SK-N-SH (cell line): ENCODE results near the gene MYO9A. TPM values are rescaled to one million over a fixed set of nuclear protein-coding genes. Genes with fewer than 3 reads are reported as not detected.
"Not testable (repeated sequence)": the region's sequence is repeated elsewhere in the genome, so short reads cannot be mapped to it uniquely, and the experiment has no call there.

Source experiments
- CTCF ChIA-PET: fragments of 300-600, 350-600 bp; formaldehyde crosslinking; extraction: SDS; loops from one replicate; lab custom pipeline; 2021; lab: Yijun Ruan, JAX
- POLR2A ChIA-PET: fragments of 350-600 bp; sonication (Branson Sonifier 250); formaldehyde crosslinking; extraction: SDS; loops from one replicate; lab custom pipeline; 2020; ENCODE audit warnings: antibody characterized with exemption, inconsistent platforms; lab: Yijun Ruan, JAX
- DNase-seq: peaks from one replicate; pipeline ENCODE4 v3.0.0; 2012
- H2AFZ ChIP-seq: fragments of 200-600 bp; sonication (generic); 2 replicates; pipeline ENCODE4 v1.8.1; 2016; ENCODE audit warnings: antibody characterized with exemption, mild to moderate bottlenecking, low read depth
- H3F3A ChIP-seq: fragments of 200-600 bp; sonication (generic); replicated peaks from 2 replicates; pipeline ENCODE3; 2016; ENCODE audit warnings: antibody characterized with exemption, mild to moderate bottlenecking; ENCODE audit not compliant: insufficient read depth
- H3K27ac ChIP-seq, 2 experiments: fragments of 200-500 bp in 1 of 2; fragments of 200-600 bp in 1 of 2; sonication (Bioruptor generic) in 1 of 2; sonication (generic), shearing (Covaris generic) in 1 of 2; 2 replicates each; pipeline versions ENCODE4 v1.5.1 to v1.6.1; 2014 to 2016; ENCODE audit warnings: low read depth in 2 of 2, inconsistent platforms in 1 of 2, low read length in 1 of 2, mild to moderate bottlenecking in 1 of 2, mixed read lengths in 1 of 2
- H3K27me3 ChIP-seq: fragments of 200-600 bp; sonication (generic), shearing (Covaris generic); 2 replicates; pipeline ENCODE4 v1.6.1; 2016; ENCODE audit warnings: mixed run types; ENCODE audit not compliant: insufficient read depth
- H3K36me3 ChIP-seq, 2 experiments: fragments of 200-500 bp in 1 of 2; fragments of 200-600 bp in 1 of 2; sonication (Bioruptor generic) in 1 of 2; sonication (generic) in 1 of 2; replicated peaks in 1 of 2; 2 replicates each; pipeline versions ENCODE3 to v1.5.1; 2014 to 2016; ENCODE audit warnings: low read length in 1 of 2, mild to moderate bottlenecking in 1 of 2; ENCODE audit not compliant: insufficient read depth in 2 of 2, control insufficient read depth in 1 of 2
- H3K4me1 ChIP-seq, 2 experiments: fragments of 200-500 bp in 1 of 2; fragments of 200-600 bp in 1 of 2; sonication (Bioruptor generic) in 1 of 2; sonication (generic), shearing (Covaris generic) in 1 of 2; 2 replicates each; pipeline versions ENCODE4 v1.5.1 to v1.6.1; 2014 to 2016; ENCODE audit warnings: low read depth in 1 of 2, low read length in 1 of 2, mixed run types in 1 of 2; ENCODE audit not compliant: insufficient read depth in 2 of 2, control insufficient read depth in 1 of 2
- H3K4me2 ChIP-seq: fragments of 200-600 bp; sonication (generic), shearing (Covaris generic); 2 replicates; pipeline ENCODE4 v1.6.1; 2017; ENCODE audit warnings: mixed run types
- H3K4me3 ChIP-seq, 2 experiments: fragments of 200-500 bp in 1 of 2; fragments of 200-600 bp in 1 of 2; sonication (Bioruptor generic) in 1 of 2; sonication (generic), shearing (Covaris generic) in 1 of 2; 2 replicates each; pipeline versions ENCODE4 v1.5.1 to v1.8.1; 2014 to 2016; ENCODE audit warnings: low read depth in 2 of 2, inconsistent platforms in 1 of 2, low read length in 1 of 2, mild to moderate bottlenecking in 1 of 2, mixed read lengths in 1 of 2, moderate library complexity in 1 of 2
- H3K79me2 ChIP-seq: fragments of 200-600 bp; sonication (generic); 2 replicates; pipeline ENCODE4 v1.8.1; 2017; ENCODE audit warnings: mild to moderate bottlenecking; ENCODE audit not compliant: insufficient read depth
- H3K9ac ChIP-seq: fragments of 200-600 bp; sonication (generic); 2 replicates; pipeline ENCODE4 v1.6.1; 2017; ENCODE audit warnings: mixed run types
- H3K9me2 ChIP-seq: fragments of 200-600 bp; sonication (generic); 2 replicates; pipeline ENCODE4 v1.6.1; 2017; ENCODE audit warnings: mixed run types
- H3K9me3 ChIP-seq: fragments of 200-600 bp; sonication (generic); 2 replicates; pipeline ENCODE4 v1.6.1; 2017; ENCODE audit warnings: mixed run types, mild to moderate bottlenecking, moderate library complexity
- H4K20me1 ChIP-seq: fragments of 200-600 bp; sonication (generic); 2 replicates; pipeline ENCODE4 v1.6.1; 2017; ENCODE audit warnings: mild to moderate bottlenecking, mixed run types; ENCODE audit not compliant: insufficient read depth
- CHD2 ChIP-seq: fragments of 150-350 bp; IDR thresholded peaks from 2 replicates; pipeline ENCODE4 v1.6.1; 2018; ENCODE audit warnings: low read length; ENCODE audit not compliant: partially characterized antibody
- CTCF ChIP-seq: fragments of 200-600 bp; sonication (generic); IDR thresholded peaks from 2 replicates; pipeline ENCODE4 v1.6.1; 2017; ENCODE audit warnings: antibody characterized with exemption, mild to moderate bottlenecking, moderate library complexity
- EP300 ChIP-seq, 2 experiments: IDR thresholded peaks; 2 replicates each; pipeline versions ENCODE4 v1.4.0 to v1.6.1; 2012; ENCODE audit warnings: borderline replicate concordance in 1 of 2, low read depth in 1 of 2, low read length in 1 of 2
- EZH2phosphoT487 ChIP-seq: fragments of 200-600 bp; sonication (generic); IDR thresholded peaks from 2 replicates; pipeline ENCODE4 v1.6.1; 2017; ENCODE audit warnings: low read depth, mixed run types, mild to moderate bottlenecking, antibody characterized with exemption, moderate library complexity, borderline replicate concordance
- FOSL2 ChIP-seq: IDR thresholded peaks from 2 replicates; pipeline ENCODE4 v1.4.0; 2012; ENCODE audit warnings: low read depth, mild to moderate bottlenecking, moderate library complexity, borderline replicate concordance
- FOXJ3 ChIP-seq: sonication (generic); formaldehyde crosslinking; IDR thresholded peaks from 2 replicates; pipeline ENCODE4 v1.5.1; 2020; ENCODE audit warnings: mild to moderate bottlenecking, missing genetic modification reagents
- FOXM1 ChIP-seq: IDR thresholded peaks from 2 replicates; pipeline ENCODE4 v1.4.0; 2012; ENCODE audit warnings: low read depth, mild to moderate bottlenecking
- GABPA ChIP-seq: IDR thresholded peaks from 2 replicates; pipeline ENCODE4 v1.4.0; 2012; ENCODE audit warnings: low read depth, mild to moderate bottlenecking
- JUND ChIP-seq: IDR thresholded peaks from 2 replicates; pipeline ENCODE4 v1.4.0; 2012
- NFIC ChIP-seq: IDR thresholded peaks from 2 replicates; pipeline ENCODE4 v1.4.0; 2012; ENCODE audit warnings: borderline replicate concordance
- NRF1 ChIP-seq: IDR thresholded peaks from 2 replicates; pipeline ENCODE4 v1.6.1; 2012; ENCODE audit warnings: low read depth, mild to moderate bottlenecking, low read length
- PBX3 ChIP-seq: IDR thresholded peaks from 2 replicates; pipeline ENCODE4; 2012
- POLR2AphosphoS5 ChIP-seq: IDR thresholded peaks from 2 replicates; pipeline ENCODE4 v1.6.1; 2012; ENCODE audit warnings: low read depth, low read length
- RCOR1 ChIP-seq: fragments of 150-350 bp; IDR thresholded peaks from 2 replicates; pipeline ENCODE4 v1.6.1; 2017; ENCODE audit warnings: antibody characterized with exemption, low read length
- RFX5 ChIP-seq: IDR thresholded peaks from 2 replicates; pipeline ENCODE4 v1.6.1; 2012; ENCODE audit warnings: mild to moderate bottlenecking, improper control_type of control experiment, low read length
- RXRA ChIP-seq: IDR thresholded peaks from 2 replicates; pipeline ENCODE4 v1.4.0; 2012; ENCODE audit warnings: low read depth, mild to moderate bottlenecking, borderline replicate concordance
- SIN3A ChIP-seq: IDR thresholded peaks from 2 replicates; pipeline ENCODE4 v1.6.1; 2012; ENCODE audit warnings: low read depth, mild to moderate bottlenecking, low read length, moderate library complexity, borderline replicate concordance
- SMC3 ChIP-seq: IDR thresholded peaks from 2 replicates; pipeline ENCODE4 v1.6.1; 2012; ENCODE audit warnings: low read depth, low read length, improper control_type of control experiment
- YY1 ChIP-seq: IDR thresholded peaks from 2 replicates; pipeline ENCODE4 v1.4.0; 2012; ENCODE audit warnings: low read depth, mild to moderate bottlenecking
- WGBS: methylation state at CpG from one replicate; pipeline ENCODE4 v1.1.6; 2017; ENCODE audit warnings: low lambda C conversion rate; 5-methylcytosine and 5-hydroxymethylcytosine counted together
- polyA plus RNA-seq, 3 experiments: library from polyadenylated mRNA; depleted of rRNA; stranded (reverse); fragments of >200 nt; gene quantifications; 2 replicates each; pipeline ENCODE4 v1.2.3, GENCODE V29; 2012
- TF ChIP-seq, protein P1 (sequence below): IDR thresholded peaks from 2 replicates; pipeline ENCODE4 v1.6.1; 2012; ENCODE audit warnings: mild to moderate bottlenecking, low read depth, low read length, moderate library complexity

The MYO9A gene
- polyA plus RNA-seq, 1 of the 3 experiments (the other 2 are of a cell fraction) = 4.1 TPM

DNA sequence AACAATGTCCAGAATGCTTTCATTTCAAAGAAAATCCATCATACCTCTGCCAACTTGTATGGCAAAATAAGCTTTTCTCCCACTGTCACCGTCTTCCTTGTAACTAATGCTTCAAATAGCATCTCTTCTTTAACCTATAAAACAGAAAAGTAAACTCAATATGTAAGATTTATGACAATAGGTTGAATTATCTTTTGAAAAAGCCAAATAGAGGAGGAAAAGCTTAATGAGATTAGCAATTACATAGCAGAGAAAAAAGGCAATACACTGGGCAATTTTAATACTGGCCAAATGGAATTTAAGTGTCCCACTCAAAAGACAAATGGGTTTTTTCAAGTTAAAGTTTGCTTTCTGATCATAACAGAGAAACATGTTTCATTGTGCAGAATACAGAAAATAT, 118.1 kb downstream of the MYO9A start:
- WGBS = 89% methylated on average over 1 of the region's 1 CpG
- H3K4me3 ChIP-seq = no peak overlapping the region
- H3K36me3 ChIP-seq = peaks cover 6 to 45% of the 10 kb centered on the region in 2 experiments
- peaks cover 0 to 5% of the 10 kb centered on the region in 2 experiments; a peak in 2 of 4 replicates for H3K4me1 ChIP-seq
- no peaks in the 10 kb centered on the region for H3K9me2 ChIP-seq
- H3K27me3 ChIP-seq = no peaks in the 10 kb centered on the region
- no peaks in the 10 kb centered on the region for H3K79me2 ChIP-seq
- POLR2A ChIA-PET = no interaction called here
- no peak overlapping the region for H3K4me2 ChIP-seq
- H4K20me1 ChIP-seq = no peaks in the 10 kb centered on the region
- H2AFZ ChIP-seq = no peak overlapping the region
- TF ChIP-seq PBX3 (no peak), RCOR1 (no peak), RFX5 (no peak), NFIC (no peak), YY1 (no peak), CHD2 (no peak), JUND (no peak), SIN3A (no peak), FOSL2 (no peak), NRF1 (no peak), CTCF (no peak), FOXM1 (no peak), EZH2phosphoT487 (no peak), EP300 (IDR thresholded peaks at IDR 0.05; ENCODE audit: borderline replicate concordance in 1 of 2, low read depth in 1 of 2, low read length in 1 of 2) (no peak), GABPA (no peak), RXRA (no peak), POLR2AphosphoS5 (no peak), SMC3 (no peak), FOXJ3 (CRISPR knock-in tag) (no peak)
- TF ChIP-seq, protein P1, sequence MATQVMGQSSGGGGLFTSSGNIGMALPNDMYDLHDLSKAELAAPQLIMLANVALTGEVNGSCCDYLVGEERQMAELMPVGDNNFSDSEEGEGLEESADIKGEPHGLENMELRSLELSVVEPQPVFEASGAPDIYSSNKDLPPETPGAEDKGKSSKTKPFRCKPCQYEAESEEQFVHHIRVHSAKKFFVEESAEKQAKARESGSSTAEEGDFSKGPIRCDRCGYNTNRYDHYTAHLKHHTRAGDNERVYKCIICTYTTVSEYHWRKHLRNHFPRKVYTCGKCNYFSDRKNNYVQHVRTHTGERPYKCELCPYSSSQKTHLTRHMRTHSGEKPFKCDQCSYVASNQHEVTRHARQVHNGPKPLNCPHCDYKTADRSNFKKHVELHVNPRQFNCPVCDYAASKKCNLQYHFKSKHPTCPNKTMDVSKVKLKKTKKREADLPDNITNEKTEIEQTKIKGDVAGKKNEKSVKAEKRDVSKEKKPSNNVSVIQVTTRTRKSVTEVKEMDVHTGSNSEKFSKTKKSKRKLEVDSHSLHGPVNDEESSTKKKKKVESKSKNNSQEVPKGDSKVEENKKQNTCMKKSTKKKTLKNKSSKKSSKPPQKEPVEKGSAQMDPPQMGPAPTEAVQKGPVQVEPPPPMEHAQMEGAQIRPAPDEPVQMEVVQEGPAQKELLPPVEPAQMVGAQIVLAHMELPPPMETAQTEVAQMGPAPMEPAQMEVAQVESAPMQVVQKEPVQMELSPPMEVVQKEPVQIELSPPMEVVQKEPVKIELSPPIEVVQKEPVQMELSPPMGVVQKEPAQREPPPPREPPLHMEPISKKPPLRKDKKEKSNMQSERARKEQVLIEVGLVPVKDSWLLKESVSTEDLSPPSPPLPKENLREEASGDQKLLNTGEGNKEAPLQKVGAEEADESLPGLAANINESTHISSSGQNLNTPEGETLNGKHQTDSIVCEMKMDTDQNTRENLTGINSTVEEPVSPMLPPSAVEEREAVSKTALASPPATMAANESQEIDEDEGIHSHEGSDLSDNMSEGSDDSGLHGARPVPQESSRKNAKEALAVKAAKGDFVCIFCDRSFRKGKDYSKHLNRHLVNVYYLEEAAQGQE = no peak
- H3F3A ChIP-seq = peaks cover 10% of the 10 kb centered on the region
- no peak overlapping the region for H3K9ac ChIP-seq
- no peaks in the 10 kb centered on the region for H3K9me3 ChIP-seq
- no peak for DNase-seq
- no peak overlapping the region for H3K27ac ChIP-seq
- CTCF ChIA-PET = interaction anchor here (0.6 kb wide), 1 partner anchor 50 kb away, joined by 3 read pairs; no protein-coding TSS in a partner anchor

DNA sequence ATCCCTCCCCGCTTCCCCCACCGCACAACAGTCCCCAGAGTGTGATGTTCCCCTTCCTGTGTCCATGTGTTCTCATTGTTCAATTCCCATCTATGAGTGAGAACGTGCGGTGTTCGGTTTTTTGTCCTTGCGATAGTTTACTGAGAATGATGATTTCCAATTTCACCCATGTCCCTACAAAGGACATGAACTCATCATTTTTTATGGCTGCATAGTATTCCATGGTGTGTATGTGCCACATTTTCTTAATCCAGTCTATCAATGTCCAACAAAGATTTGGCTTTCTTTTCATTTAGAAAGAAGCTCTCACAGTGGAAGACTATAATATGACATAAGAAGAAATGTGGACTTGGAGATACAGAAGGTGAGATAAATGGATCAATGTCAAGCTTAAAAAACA, 119.2 kb downstream of the MYO9A start:
- DNase-seq, H3K27ac ChIP-seq, H3K4me3 ChIP-seq, H4K20me1 ChIP-seq, CTCF ChIA-PET, H3K79me2 ChIP-seq, H3K4me2 ChIP-seq, H3K9me3 ChIP-seq, H3K9me2 ChIP-seq, H3K9ac ChIP-seq, H3K27me3 ChIP-seq, H2AFZ ChIP-seq, POLR2A ChIA-PET, H3K4me1 ChIP-seq: not testable (repeated sequence)
- 98% methylated on average over 6 of the region's 6 CpGs for WGBS
- peaks cover 15% of the 10 kb centered on the region for H3F3A ChIP-seq
- peaks cover 6 to 46% of the 10 kb centered on the region in 2 experiments for H3K36me3 ChIP-seq
